H1 (cell line): ENCODE results near the gene PPM1F. TPM values are rescaled to one million over a fixed set of nuclear protein-coding genes. Genes with fewer than 3 reads are reported as not detected.

ENCODE experiments used
- CTCF ChIA-PET: fragments of 300-600 bp; sonication (Branson Sonifier 250); formaldehyde crosslinking; loops from one replicate; lab custom pipeline; 2021; ENCODE audit not compliant: partially characterized antibody; lab: Charles Lee
- POLR2A ChIA-PET: fragments of 300-600 bp; sonication (Branson Sonifier 250); formaldehyde crosslinking; loops from one replicate; lab custom pipeline; 2021; ENCODE audit warnings: inconsistent platforms; ENCODE audit not compliant: partially characterized antibody; lab: Charles Lee
- DNase-seq, 2 experiments: peaks; one replicate each; pipeline versions ENCODE4 v3.0.0 to v3.0.0-alpha.2; 2010 to 2022; ENCODE audit warnings: low spot score in 2 of 2, low read depth in 1 of 2, mixed read lengths in 1 of 2
- FAIRE-seq: peaks from 2 replicates; lab custom pipeline; 2011; peaks lifted over from hg19 to GRCh38; lab: Jason Lieb, UNC
- H2AFZ ChIP-seq: 2 replicates; pipeline ENCODE4 v1.8.1; 2012; ENCODE audit warnings: low read length, inconsistent platforms
- H2AK5ac ChIP-seq: 2 replicates; pipeline ENCODE4 v1.6.1; 2013; ENCODE audit warnings: low read depth, low read length
- H2BK120ac ChIP-seq: replicated peaks from 2 replicates; pipeline ENCODE3; 2013; ENCODE audit warnings: low read depth, low read length, inconsistent platforms
- H2BK12ac ChIP-seq: 2 replicates; pipeline ENCODE4 v1.6.1; 2013; ENCODE audit warnings: low read depth, low read length
- H2BK15ac ChIP-seq: 2 replicates; pipeline ENCODE4 v1.6.1; 2013; ENCODE audit warnings: low read length
- H2BK20ac ChIP-seq: 2 replicates; pipeline ENCODE4 v1.6.1; 2013; ENCODE audit warnings: low read length
- H2BK5ac ChIP-seq: 2 replicates; pipeline ENCODE4 v1.6.1; 2013; ENCODE audit warnings: low read depth, low read length
- H3K14ac ChIP-seq: 2 replicates; pipeline ENCODE4 v1.6.1; 2013; ENCODE audit warnings: inconsistent platforms; ENCODE audit not compliant: insufficient read length
- H3K18ac ChIP-seq: 2 replicates; pipeline ENCODE4 v1.6.1; 2013; ENCODE audit warnings: low read length; ENCODE audit errors: extremely low read depth
- H3K23ac ChIP-seq: 2 replicates; pipeline ENCODE4 v1.6.1; 2013; ENCODE audit warnings: inconsistent platforms; ENCODE audit not compliant: insufficient read length
- H3K23me2 ChIP-seq: 2 replicates; pipeline ENCODE4 v1.6.1; 2013; ENCODE audit warnings: low read depth, low read length
- H3K27ac ChIP-seq: 2 replicates; pipeline ENCODE4 v1.6.1; 2011; ENCODE audit warnings: low read depth, low read length, inconsistent platforms
- H3K27me3 ChIP-seq, 4 experiments: replicated peaks in 1 of 4; 1 replicate in 1 of 4; 2 replicates in 3 of 4; pipeline versions ENCODE4 v1.6.1 to v1.8.1; 2011 to 2013; ENCODE audit warnings: low read length in 3 of 4, mild to moderate bottlenecking in 3 of 4, inconsistent platforms in 2 of 4, mixed read lengths in 2 of 4, moderate library complexity in 1 of 4; ENCODE audit not compliant: control insufficient read depth in 3 of 4, insufficient read depth in 3 of 4; ENCODE audit errors: extremely low read depth in 1 of 4
- H3K36me3 ChIP-seq, 4 experiments: 2 replicates each; pipeline versions ENCODE4 v1.6.1 to v1.8.1; 2011 to 2013; ENCODE audit warnings: mild to moderate bottlenecking in 4 of 4, low read length in 3 of 4, moderate library complexity in 2 of 4, control low read depth in 1 of 4, inconsistent platforms in 1 of 4; ENCODE audit not compliant: insufficient read depth in 4 of 4, control insufficient read depth in 2 of 4
- H3K4ac ChIP-seq: replicated peaks from 2 replicates; pipeline ENCODE3; 2013; ENCODE audit warnings: low read length, low read depth, mixed read lengths, inconsistent platforms; ENCODE audit not compliant: insufficient read length
- H3K4me1 ChIP-seq, 4 experiments: replicated peaks in 1 of 4; 1 replicate in 1 of 4; 2 replicates in 3 of 4; pipeline versions ENCODE4 v1.6.1 to v1.8.1; 2011 to 2013; ENCODE audit warnings: low read length in 3 of 4, inconsistent platforms in 2 of 4, mixed read lengths in 1 of 4; ENCODE audit not compliant: insufficient read depth in 4 of 4, control insufficient read depth in 3 of 4
- H3K4me2 ChIP-seq, 2 experiments: 2 replicates each; pipeline versions ENCODE4 v1.6.1 to v1.8.1; 2011 to 2013; ENCODE audit warnings: low read depth in 2 of 2, low read length in 2 of 2, control low read depth in 1 of 2, inconsistent platforms in 1 of 2, mild to moderate bottlenecking in 1 of 2; ENCODE audit not compliant: insufficient read depth in 1 of 2
- H3K4me3 ChIP-seq, 4 experiments: fragments of 200-600, 300-600 bp in 1 of 4; sonication (generic), shearing (Covaris generic), sonication (Bioruptor Twin) in 1 of 4; 2 replicates each; pipeline versions ENCODE4 v1.5.1 to v1.8.1; 2011 to 2016; ENCODE audit warnings: low read length in 4 of 4, low read depth in 3 of 4, control low read depth in 2 of 4, inconsistent platforms in 2 of 4, mild to moderate bottlenecking in 2 of 4, mixed read lengths in 1 of 4, moderate library complexity in 1 of 4; ENCODE audit not compliant: insufficient read depth in 2 of 4; ENCODE audit errors: extremely low read depth in 1 of 4
- H3K56ac ChIP-seq: replicated peaks from 2 replicates; pipeline ENCODE3; 2013; ENCODE audit warnings: low read depth, mild to moderate bottlenecking, mixed read lengths, low read length, inconsistent platforms; ENCODE audit not compliant: insufficient read length
- H3K79me1 ChIP-seq: 2 replicates; pipeline ENCODE4 v1.6.1; 2013; ENCODE audit warnings: low read depth, low read length, control low read depth
- H3K79me2 ChIP-seq, 2 experiments: 2 replicates each; pipeline versions ENCODE4 v1.6.1 to v1.8.1; 2012 to 2013; ENCODE audit warnings: low read length in 2 of 2, mild to moderate bottlenecking in 2 of 2, inconsistent platforms in 1 of 2; ENCODE audit not compliant: insufficient read depth in 2 of 2, control insufficient read depth in 1 of 2
- H3K9ac ChIP-seq, 4 experiments: replicated peaks in 1 of 4; 1 replicate in 1 of 4; 2 replicates in 3 of 4; pipeline versions ENCODE4 v1.6.1 to v1.8.1; 2011 to 2013; ENCODE audit warnings: low read depth in 3 of 4, low read length in 3 of 4, control low read depth in 2 of 4, mild to moderate bottlenecking in 2 of 4, moderate library complexity in 2 of 4, inconsistent platforms in 1 of 4; ENCODE audit errors: extremely low read depth in 1 of 4
- H3K9me3 ChIP-seq, 2 experiments: 2 replicates each; pipeline versions ENCODE4 v1.6.1 to v1.8.1; 2012 to 2013; ENCODE audit warnings: mild to moderate bottlenecking in 2 of 2, moderate library complexity in 2 of 2, control low read depth in 1 of 2, inconsistent platforms in 1 of 2, low read depth in 1 of 2, low read length in 1 of 2, mixed read lengths in 1 of 2; ENCODE audit not compliant: insufficient read depth in 2 of 2
- H4K20me1 ChIP-seq, 2 experiments: replicated peaks in 1 of 2; 2 replicates each; pipeline versions ENCODE3 to v1.8.1; 2011 to 2013; ENCODE audit warnings: inconsistent platforms in 2 of 2, low read length in 2 of 2, mild to moderate bottlenecking in 1 of 2; ENCODE audit not compliant: insufficient read depth in 2 of 2, control insufficient read depth in 1 of 2
- H4K5ac ChIP-seq: 2 replicates; pipeline ENCODE4 v1.6.1; 2013; ENCODE audit warnings: low read length, low read depth, mixed read lengths, inconsistent platforms; ENCODE audit not compliant: insufficient read length
- H4K8ac ChIP-seq: 2 replicates; pipeline ENCODE4 v1.8.0; 2013; ENCODE audit warnings: mild to moderate bottlenecking, moderate library complexity, low read length, inconsistent platforms; ENCODE audit not compliant: insufficient read depth; ENCODE audit errors: extremely low read depth
- H4K91ac ChIP-seq: replicated peaks from 2 replicates; pipeline ENCODE3; 2013; ENCODE audit warnings: low read length, mixed read lengths, inconsistent platforms; ENCODE audit not compliant: insufficient read length
- CBX5 ChIP-seq: fragments of 300-800, 300-1000 bp; sonication (generic); IDR thresholded peaks from 2 replicates; pipeline ENCODE4 v1.7.1; 2016; ENCODE audit warnings: antibody characterized with exemption, low read length, low read depth
- CEBPB ChIP-seq: IDR thresholded peaks from 2 replicates; pipeline ENCODE4 v1.6.1; 2012; ENCODE audit warnings: low read depth, low read length
- CREB1 ChIP-seq: IDR thresholded peaks from 2 replicates; pipeline ENCODE4 v1.6.1; 2012; ENCODE audit warnings: inconsistent platforms
- JUN ChIP-seq: IDR thresholded peaks from 2 replicates; pipeline ENCODE4 v1.6.1; 2011; ENCODE audit warnings: low read depth, mild to moderate bottlenecking, improper control_type of control experiment, low read length
- RAD21 ChIP-seq, 2 experiments: IDR thresholded peaks in 1 of 2; conservative IDR thresholded peaks in 1 of 2; 2 replicates each; pipeline ENCODE4 v1.6.1; 2011; ENCODE audit warnings: low read depth in 2 of 2, low read length in 2 of 2, improper control_type of control experiment in 1 of 2, inconsistent platforms in 1 of 2, mild to moderate bottlenecking in 1 of 2, moderate library complexity in 1 of 2
- WGBS, 2 experiments: shearing (Covaris generic) in 1 of 2; methylation state at CpG; one replicate each; pipeline versions ENCODE4 v1.1.6 to v1.1.7; 2013 to 2015; ENCODE audit warnings: low lambda C conversion rate in 2 of 2, mixed read lengths in 2 of 2, inconsistent platforms in 1 of 2, low coverage in 1 of 2, missing lambda C conversion rate in 1 of 2; ENCODE audit not compliant: insufficient replicate concordance in 2 of 2, insufficient coverage in 1 of 2, insufficient read length in 1 of 2; ENCODE audit errors: extremely low coverage in 1 of 2, missing lambda C conversion rate in 1 of 2; 5-methylcytosine and 5-hydroxymethylcytosine counted together
- long read RNA-seq, 2 experiments: library from RNA in 1 of 2; library from capped mRNA in 1 of 2; stranded (forward); transcript quantifications; one replicate each; pipeline ENCODE4 v2.0.0, GENCODE V29; 2021; ENCODE audit warnings: inconsistent platforms in 1 of 2
- polyA minus RNA-seq, 3 experiments: library from RNA; depleted of rRNA, polyadenylated mRNA; stranded (reverse); fragments of >200 nt; gene quantifications; 1 replicate in 2 of 3; 2 replicates in 1 of 3; pipeline ENCODE4 v1.2.3, GENCODE V29; 2011
- polyA plus RNA-seq, 7 experiments: library from polyadenylated mRNA; depleted of rRNA in 3 of 7; stranded (reverse) in 5 of 7; unstranded in 2 of 7; fragments of >200 nt in 5 of 7; fragments of 200-250 nt in 2 of 7; gene quantifications; 1 replicate in 5 of 7; 2 replicates in 1 of 7; 4 replicates in 1 of 7; pipeline versions ENCODE4 v1.2.1 to v1.2.3, GENCODE V29; 2011 to 2013; ENCODE audit warnings: missing spikeins in 2 of 7, mixed read lengths in 2 of 7
- total RNA-seq: library from RNA; stranded (reverse); fragmentation: NEBNext Ultra II Directional; extraction: Animal tissue kit (Norgen Biotek cat#: 25700); gene quantifications from 2 replicates; pipeline ENCODE4 v1.2.1, GENCODE V29; 2021

The PPM1F gene, protein sequence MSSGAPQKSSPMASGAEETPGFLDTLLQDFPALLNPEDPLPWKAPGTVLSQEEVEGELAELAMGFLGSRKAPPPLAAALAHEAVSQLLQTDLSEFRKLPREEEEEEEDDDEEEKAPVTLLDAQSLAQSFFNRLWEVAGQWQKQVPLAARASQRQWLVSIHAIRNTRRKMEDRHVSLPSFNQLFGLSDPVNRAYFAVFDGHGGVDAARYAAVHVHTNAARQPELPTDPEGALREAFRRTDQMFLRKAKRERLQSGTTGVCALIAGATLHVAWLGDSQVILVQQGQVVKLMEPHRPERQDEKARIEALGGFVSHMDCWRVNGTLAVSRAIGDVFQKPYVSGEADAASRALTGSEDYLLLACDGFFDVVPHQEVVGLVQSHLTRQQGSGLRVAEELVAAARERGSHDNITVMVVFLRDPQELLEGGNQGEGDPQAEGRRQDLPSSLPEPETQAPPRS
- total RNA-seq, result 21.9 and 22.8 TPM in 2 replicates
- 12.4 and 17.7 TPM in 2 replicates for polyA plus RNA-seq (2011; rRNA removed)
- 16.1 TPM for polyA plus RNA-seq (2011; cell fraction: cytosol; rRNA removed)
- polyA plus RNA-seq (2011; cell fraction: nucleus; rRNA removed), result 29.8 TPM
- 10.6 to 14.5 TPM (median 13.2 TPM) in 4 replicates for polyA plus RNA-seq (2012, experiment 1 of 2)
- polyA plus RNA-seq (2012, experiment 2 of 2), result 12.1 TPM
- 13.9 TPM for polyA plus RNA-seq (2013, experiment 1 of 2)
- polyA plus RNA-seq (2013, experiment 2 of 2), result 12.0 TPM
- polyA minus RNA-seq (2011; rRNA and poly(A)+ RNA removed), result 7.1 and 10.5 TPM in 2 replicates
- 9.5 TPM for polyA minus RNA-seq (2011; cell fraction: cytosol; rRNA and poly(A)+ RNA removed)
- polyA minus RNA-seq (2011; cell fraction: nucleus; rRNA and poly(A)+ RNA removed), result 7.6 TPM
- long read RNA-seq, experiment 1, partial matches to known transcripts, result 0 of 8 reads
- long read RNA-seq, experiment 1, other reads (novel, unspliced or antisense), result 8 of 8 reads
- long read RNA-seq, experiment 2, full-length matches to known transcripts, result 5 of 10 reads
- long read RNA-seq, experiment 2, partial matches to known transcripts, result 0 of 10 reads
- long read RNA-seq, experiment 2, other reads (novel, unspliced or antisense), result 5 of 10 reads

DNA sequence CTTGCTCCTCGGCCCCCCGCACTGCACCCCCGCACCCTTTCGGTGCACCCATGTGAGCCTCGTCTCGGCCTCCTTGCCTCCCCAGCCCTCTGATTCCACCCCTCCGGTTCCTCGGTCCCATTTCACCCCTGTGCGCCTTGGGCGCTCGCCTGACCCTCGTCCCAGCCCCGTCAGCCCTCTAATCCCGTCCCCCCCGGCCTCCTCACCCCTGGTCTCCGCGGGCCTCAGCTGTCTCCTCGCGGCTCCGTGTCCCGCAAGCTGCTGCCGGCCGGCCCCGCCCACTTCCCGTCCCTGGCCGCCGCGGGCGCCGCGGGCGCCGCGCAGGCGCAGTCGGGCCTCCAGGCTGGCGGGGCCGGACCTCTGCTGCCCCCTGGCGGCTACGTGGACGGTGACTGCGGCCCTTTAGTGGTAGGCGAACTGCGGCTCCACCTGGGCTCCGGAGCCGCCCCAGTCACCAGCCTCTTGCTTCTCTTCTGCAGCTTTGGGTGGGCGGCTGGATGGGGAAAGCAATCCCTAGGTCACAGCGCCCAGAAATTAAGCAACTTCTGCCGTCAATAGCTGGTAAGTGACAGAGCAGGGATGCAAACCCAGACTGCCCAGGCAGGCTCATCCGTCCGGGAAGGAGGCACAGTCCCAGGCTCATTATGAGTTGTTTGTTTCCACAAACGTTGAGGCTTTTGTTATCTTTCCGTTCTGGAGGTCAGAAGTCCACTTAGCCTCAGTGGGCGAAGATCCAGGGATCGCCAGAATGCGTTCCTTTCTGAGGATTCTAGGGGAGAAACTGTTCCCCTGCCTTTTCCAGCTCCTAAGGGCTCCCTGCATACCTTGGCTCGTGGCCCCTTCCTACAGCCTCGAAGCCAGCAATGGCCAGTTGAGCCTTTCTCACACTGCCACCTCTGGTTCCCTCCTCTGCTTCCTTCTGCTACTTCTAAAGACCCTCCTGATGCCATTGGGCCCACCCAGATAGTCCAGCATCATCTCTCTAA, at the start of gene PPM1F:
TSS of gene PPM1F (minus strand) at position 263 of the 986 bp plus-strand sequence. CDS start 6,800 bp downstream, outside the sequence.
- Histone ChIP-seq H2BK12ac (peak within 1 kb of the TSS; percentile 60; the same call in 1 of the 2 replicates), H3K27ac (no peak within 1 kb of the TSS), H3K14ac (no peak within 1 kb of the TSS), H2BK5ac (peak within 1 kb of the TSS; percentile 52; the same call in 1 of the 2 replicates), H3K4me3 (peak within 1 kb of the TSS; percentile 34 to 93 (median 76)), H3K9me3 (no peaks in the 10 kb centered on the region), H2BK120ac (no peak within 1 kb of the TSS), H3K18ac (peak within 1 kb of the TSS; percentile 71), H3K56ac (no peak within 1 kb of the TSS), H3K79me2 (no peaks in the 10 kb centered on the region), H3K36me3 (no peaks in the 10 kb centered on the region), H3K4me1 (peaks cover 0 to 3% (median 2%) of the 10 kb centered on the region in 4 experiments; a peak in 4 of 7 replicates), H3K27me3 (peaks cover 0 to 17% (median 6%) of the 10 kb centered on the region in 4 experiments; a peak in 4 of 7 replicates), H2BK15ac (0 out of 2 replicates have a peak within 1 kb of the TSS, but pooled peaks have one; percentile 29), H4K8ac (peak within 1 kb of the TSS; percentile 69; the same call in 1 of the 2 replicates), H3K4ac (no peak within 1 kb of the TSS), H4K20me1 (peaks cover 0 to 8% of the 10 kb centered on the region in 2 experiments), H4K5ac (no peak within 1 kb of the TSS), H4K91ac (peak within 1 kb of the TSS; percentile 65), H2BK20ac (no peak within 1 kb of the TSS), H3K79me1 (no peaks in the 10 kb centered on the region), H2AK5ac (no peak within 1 kb of the TSS), H3K9ac (no peak within 1 kb of the TSS; a peak in 1 of 7 replicates), H2AFZ (0 out of 2 replicates have a peak within 1 kb of the TSS, but pooled peaks have one; percentile 37), H3K23me2 (no peaks in the 10 kb centered on the region; the same call in 1 of the 2 replicates), H3K23ac (no peak within 1 kb of the TSS), H3K4me2 (peak within 1 kb of the TSS; percentile 51 to 95)
- ChIA-PET POLR2A (interaction anchor here (0.7 to 2.2 kb wide), 5 partner anchors 12 to 300 kb away, joined by 3 to 14 read pairs (median 4); partner anchors contain the start of gene YPEL1), CTCF (interaction anchor here (0.6 to 8.0 kb wide), 15 partner anchors 10 to 245 kb away, joined by 3 to 60 read pairs (median 4); no protein-coding TSS in a partner anchor)
- FAIRE-seq (no peak), DNase-seq (peak; percentile 46 to 97)
- WGBS, 2 experiments, result 18% methylated on average over 52 of the region's 58 CpGs; no CpG with 5 or more reads in 1 of the 2 experiments
- TF ChIP-seq CBX5, result no peak
- TF ChIP-seq RAD21 (IDR thresholded peaks at IDR 0.05 in 1 of 2, conservative IDR thresholded peaks at IDR 0.05 in 1 of 2; ENCODE audit: low read depth in 2 of 2, low read length in 2 of 2), result peak; percentile 36 to 71
- no peak for TF ChIP-seq CEBPB
- 0 out of 2 replicates have a peak, but pooled peaks have one; percentile 43 for TF ChIP-seq CREB1
- no peak for TF ChIP-seq JUN
